GM12801 (cell line): Measurements from ENCODE around the gene FAF2.

ENCODE experiments used
- TF ChIP-seq, protein P1 (sequence below): IDR thresholded peaks from one replicate; pipeline ENCODE4 v1.5.1; 2011; ENCODE audit warnings: control low read depth; ENCODE audit not compliant: insufficient read length; ENCODE audit errors: extremely low read depth

The FAF2 gene

DNA sequence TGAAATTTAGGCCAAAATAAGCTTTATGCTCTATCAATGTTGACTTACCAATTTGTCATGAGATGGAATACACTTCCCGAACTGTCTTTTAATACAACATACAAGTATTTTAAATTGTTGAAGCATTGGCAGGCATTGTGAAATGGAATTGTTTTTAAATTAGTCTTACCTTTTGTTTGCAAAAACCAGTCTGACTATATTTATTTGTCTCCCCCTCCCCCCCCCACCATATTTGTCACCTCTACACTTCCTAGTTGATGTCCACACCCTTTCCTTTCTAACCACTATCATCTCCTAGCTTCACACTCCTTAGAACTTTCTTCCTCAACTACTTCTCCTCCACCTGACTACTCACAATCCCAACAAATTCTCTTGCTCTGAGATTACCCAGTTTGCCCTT is 40.9 kb downstream of the FAF2 start:
- TF ChIP-seq, protein P1, sequence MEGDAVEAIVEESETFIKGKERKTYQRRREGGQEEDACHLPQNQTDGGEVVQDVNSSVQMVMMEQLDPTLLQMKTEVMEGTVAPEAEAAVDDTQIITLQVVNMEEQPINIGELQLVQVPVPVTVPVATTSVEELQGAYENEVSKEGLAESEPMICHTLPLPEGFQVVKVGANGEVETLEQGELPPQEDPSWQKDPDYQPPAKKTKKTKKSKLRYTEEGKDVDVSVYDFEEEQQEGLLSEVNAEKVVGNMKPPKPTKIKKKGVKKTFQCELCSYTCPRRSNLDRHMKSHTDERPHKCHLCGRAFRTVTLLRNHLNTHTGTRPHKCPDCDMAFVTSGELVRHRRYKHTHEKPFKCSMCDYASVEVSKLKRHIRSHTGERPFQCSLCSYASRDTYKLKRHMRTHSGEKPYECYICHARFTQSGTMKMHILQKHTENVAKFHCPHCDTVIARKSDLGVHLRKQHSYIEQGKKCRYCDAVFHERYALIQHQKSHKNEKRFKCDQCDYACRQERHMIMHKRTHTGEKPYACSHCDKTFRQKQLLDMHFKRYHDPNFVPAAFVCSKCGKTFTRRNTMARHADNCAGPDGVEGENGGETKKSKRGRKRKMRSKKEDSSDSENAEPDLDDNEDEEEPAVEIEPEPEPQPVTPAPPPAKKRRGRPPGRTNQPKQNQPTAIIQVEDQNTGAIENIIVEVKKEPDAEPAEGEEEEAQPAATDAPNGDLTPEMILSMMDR: no peak

DNA sequence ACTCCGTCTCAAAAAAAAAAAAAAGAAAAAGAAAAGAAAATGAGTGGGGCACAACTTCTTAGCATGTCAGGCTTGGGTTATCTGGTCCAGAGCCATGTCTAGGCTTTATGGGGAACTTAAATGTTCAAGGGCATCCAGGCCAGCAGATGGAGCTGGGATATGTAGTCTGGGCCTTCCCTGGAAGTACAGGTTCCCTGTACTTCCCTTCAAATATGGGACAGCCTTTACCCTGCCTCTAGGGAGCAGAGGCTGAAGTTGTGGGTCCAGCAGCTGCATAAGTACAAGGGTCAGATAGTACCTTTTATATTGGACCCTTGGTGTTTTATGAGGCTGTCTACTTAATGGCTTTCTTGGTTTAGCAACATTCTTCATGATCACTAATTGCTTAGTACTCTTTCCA is 42.1 kb downstream of the FAF2 start:
- TF ChIP-seq, protein P1: no peak

DNA sequence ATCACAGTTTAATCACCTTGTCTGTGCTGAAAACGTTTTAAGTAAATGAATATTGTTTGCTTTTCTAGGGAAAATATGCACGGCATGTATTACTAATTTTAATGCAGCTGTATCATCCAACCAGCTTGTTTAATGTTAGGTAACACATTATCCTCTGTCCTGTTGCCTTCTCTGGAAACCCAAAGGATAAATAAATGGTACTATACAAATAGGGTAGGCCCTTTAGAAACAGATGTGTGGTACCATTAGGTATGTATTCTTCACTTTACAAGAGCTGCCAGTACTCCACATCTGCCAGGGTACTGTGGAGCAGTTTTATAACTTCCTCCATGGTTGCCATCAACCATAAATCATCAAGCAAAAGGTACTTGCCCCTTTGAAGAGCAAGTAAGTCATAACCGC is 42.9 kb downstream of the FAF2 start:
- TF ChIP-seq, protein P1: no peak

DNA sequence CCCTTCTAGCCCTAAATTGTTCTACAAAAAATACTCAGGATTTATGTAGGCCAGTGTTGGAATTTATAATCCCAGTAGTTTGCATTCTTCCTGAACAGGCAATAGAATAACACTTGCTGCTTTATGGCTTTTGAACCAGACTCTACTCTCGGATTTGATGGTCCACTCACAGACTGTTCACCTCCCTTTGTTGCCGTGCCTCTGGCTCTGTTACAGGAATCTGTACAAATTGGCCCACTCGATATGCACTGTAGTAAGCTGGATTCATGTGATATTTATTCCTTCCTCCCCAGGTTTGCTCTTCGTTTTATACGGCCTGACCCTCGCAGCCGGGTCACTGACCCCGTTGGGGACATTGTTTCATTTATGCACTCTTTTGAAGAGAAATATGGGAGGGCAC is 43.7 kb downstream of the FAF2 start:
- TF ChIP-seq, protein P1: no peak

DNA sequence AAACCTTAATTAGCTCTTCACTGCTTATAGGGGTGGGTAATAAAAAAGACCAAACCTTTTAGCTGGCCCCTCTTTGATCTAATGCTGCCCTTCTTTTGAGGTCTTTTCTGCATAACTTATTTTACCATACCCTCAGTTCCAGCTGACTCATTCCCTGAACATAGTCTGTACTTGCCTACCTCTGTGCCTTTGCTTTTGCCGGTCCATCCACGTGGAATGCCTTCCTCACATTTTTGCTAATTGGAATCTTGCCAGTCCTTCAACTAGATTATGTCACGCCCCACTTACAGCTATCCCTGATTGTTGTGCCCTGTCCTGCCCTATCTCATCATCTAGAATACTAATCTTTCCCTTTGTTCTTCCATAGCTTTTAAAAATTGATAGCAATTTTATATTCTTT is 44.2 kb downstream of the FAF2 start:
- TF ChIP-seq, protein P1: no peak

DNA sequence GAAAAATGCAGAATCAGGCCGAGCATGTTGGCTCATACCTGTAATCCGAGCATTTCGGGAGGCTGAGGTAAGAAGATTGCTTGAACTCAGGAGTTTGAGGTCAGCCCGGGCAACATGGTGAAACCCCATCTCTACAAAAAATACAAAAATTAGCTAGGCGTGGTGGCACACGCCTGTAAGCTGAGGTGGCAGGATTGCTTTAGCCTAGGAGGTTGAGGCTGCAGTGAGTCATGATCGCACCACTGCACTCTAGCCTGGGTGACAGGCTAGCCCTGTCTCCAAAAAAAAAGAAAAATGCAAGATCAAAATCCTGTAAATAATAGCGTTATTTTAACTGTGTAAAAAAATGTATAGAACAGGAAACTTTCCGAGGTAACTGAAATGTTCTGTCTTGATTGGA is 49.7 kb downstream of the FAF2 start:
- TF ChIP-seq, protein P1: no peak

DNA sequence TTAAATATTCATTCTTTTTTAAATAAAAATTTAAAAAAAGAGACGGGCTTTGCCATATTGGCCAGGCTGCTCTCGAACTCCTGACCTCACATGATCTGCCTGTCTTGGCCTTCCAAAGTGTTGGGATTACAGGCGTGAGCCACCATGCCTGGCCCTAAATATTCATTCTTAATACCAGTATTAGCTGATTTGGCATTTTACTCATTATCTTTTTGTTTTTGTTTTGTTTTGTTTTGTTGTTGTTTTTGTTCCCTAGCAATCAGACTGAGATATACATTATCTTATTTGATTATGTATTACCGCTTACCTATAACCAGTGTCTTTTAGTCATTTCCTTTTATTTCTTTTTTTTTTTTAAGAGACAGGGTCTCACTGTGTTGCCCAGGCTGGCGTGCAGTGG is 51.1 kb downstream of the FAF2 start:
- TF ChIP-seq, protein P1: no peak

DNA sequence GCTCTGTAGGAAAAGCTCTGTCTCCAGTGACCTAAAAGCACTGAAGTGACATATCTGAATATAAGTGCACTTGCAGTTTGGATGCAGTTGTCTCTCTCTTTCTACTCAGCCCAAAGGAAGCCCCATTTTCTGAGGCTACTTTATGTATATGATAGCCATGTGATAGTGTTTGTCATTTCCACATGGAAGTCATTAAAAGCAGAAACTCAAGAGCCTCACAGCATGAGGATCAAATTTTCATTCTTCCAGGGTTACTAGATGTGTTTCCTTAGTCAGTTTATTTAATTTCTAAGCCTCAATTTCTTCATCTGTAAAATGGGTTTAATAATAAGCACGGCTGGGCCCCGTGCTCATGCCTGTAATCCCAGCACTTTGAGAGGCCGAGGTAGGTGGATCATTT is 52.3 kb downstream of the FAF2 start:
- TF ChIP-seq, protein P1: no peak
